HG03135 (cell line): ENCODE measurements around the gene NPW.
A peak's percentile ranks its signal among the peaks of the same experiment; 100 is the strongest.

ENCODE experiments used
- ATAC-seq: cut with Tn5 transposase; IDR thresholded peaks from one replicate; pipeline ENCODE4 v1.9.1; 2021; ENCODE audit warnings: mild to moderate bottlenecking, moderate library complexity; ENCODE audit not compliant: unreplicated experiment

NPW gene

GRCh38 chr16:1984347-1985225, 35.0 kb upstream of the NPW start:
- ATAC-seq: peak; percentile 10

GRCh38 chr16:1985466-1986150, 34.0 kb upstream of the NPW start:
- no peak for ATAC-seq

- ATAC-seq: no peak
Measured at GRCh38 chr16:1987198-1987597, 32.4 kb upstream of the NPW start.

GRCh38 chr16:1989209-1990100, 30.1 kb upstream of the NPW start, which contains the start of gene SYNGR3:
TSS of gene SYNGR3 (plus strand) at chr16:1989970. CDS start at chr16:1990103, 133 bp downstream.
- no peak for ATAC-seq

- ATAC-seq: no peak
Measured at GRCh38 chr16:1990101-1990350, 29.6 kb upstream of the NPW start.

- no peak for ATAC-seq
Measured at GRCh38 chr16:1990351-1991134, 29.0 kb upstream of the NPW start.

- ATAC-seq: no peak
Measured at GRCh38 chr16:1991135-1991551, 28.4 kb upstream of the NPW start.

GRCh38 chr16:1991588-1991947, 28.0 kb upstream of the NPW start:
- ATAC-seq: no peak

- peak; percentile 47 for ATAC-seq
Measured at GRCh38 chr16:1991948-1992703, 27.5 kb upstream of the NPW start.

- no peak for ATAC-seq
Measured at GRCh38 chr16:1992704-1993317, 26.8 kb upstream of the NPW start.

GRCh38 chr16:1993731-1994131, 25.9 kb upstream of the NPW start:
- no peak for ATAC-seq

- no peak for ATAC-seq
Measured at GRCh38 chr16:1997494-1998359, 21.9 kb upstream of the NPW start.

GRCh38 chr16:1998360-1998835, 21.2 kb upstream of the NPW start:
- ATAC-seq: no peak

GRCh38 chr16:1998852-1999801, 20.5 kb upstream of the NPW start:
- ATAC-seq: no peak

GRCh38 chr16:1999866-2000514, 19.6 kb upstream of the NPW start:
- no peak for ATAC-seq

GRCh38 chr16:2001035-2001434, 18.6 kb upstream of the NPW start:
- ATAC-seq: no peak
